HepG2 (cell line): ENCODE results near the gene DLL3. TPM values are rescaled to one million over a fixed set of nuclear protein-coding genes. Genes with fewer than 3 reads are reported as not detected.

Experiments used
- ATF1 ChIP-seq: IDR thresholded peaks from 2 replicates; pipeline ENCODE4 v1.6.1; 2016; ENCODE audit warnings: mild to moderate bottlenecking, control low read depth
- BRD4 ChIP-seq: sonication (generic); formaldehyde crosslinking; IDR thresholded peaks from 2 replicates; pipeline ENCODE4 v1.4.0; 2020; ENCODE audit warnings: missing genetic modification reagents
- CBX5 ChIP-seq: sonication (generic); formaldehyde crosslinking; IDR thresholded peaks from 2 replicates; pipeline ENCODE4 v1.4.0; 2020; ENCODE audit warnings: missing genetic modification reagents, borderline replicate concordance
- ELF3 ChIP-seq: IDR thresholded peaks from 2 replicates; pipeline ENCODE4 v1.6.1; 2016; ENCODE audit warnings: missing genetic modification reagents, missing compliant biosample characterization
- FOSL1 ChIP-seq: sonication (generic); formaldehyde crosslinking; IDR thresholded peaks from 2 replicates; pipeline ENCODE4 v1.9.0; 2021; ENCODE audit warnings: missing genetic modification reagents, borderline replicate concordance
- GLI4 ChIP-seq: sonication (generic); formaldehyde crosslinking; IDR thresholded peaks from 2 replicates; pipeline ENCODE4 v1.5.1; 2020; ENCODE audit warnings: missing genetic modification reagents, mild to moderate bottlenecking, moderate library complexity, borderline replicate concordance
- KDM4B ChIP-seq: sonication (generic); formaldehyde crosslinking; IDR thresholded peaks from 2 replicates; pipeline ENCODE4 v1.4.0; 2020; ENCODE audit warnings: missing genetic modification reagents
- KDM6A ChIP-seq: IDR thresholded peaks from 2 replicates; pipeline ENCODE4 v1.6.1; 2016; ENCODE audit warnings: low read depth
- MATR3 ChIP-seq: sonication (generic); formaldehyde crosslinking; IDR thresholded peaks from 2 replicates; pipeline ENCODE4 v1.4.0; 2020; ENCODE audit warnings: missing genetic modification reagents
- MED13 ChIP-seq: sonication (generic); formaldehyde crosslinking; IDR thresholded peaks from 2 replicates; pipeline ENCODE4 v1.5.0; 2020; ENCODE audit warnings: missing genetic modification reagents
- MTA1 ChIP-seq: sonication (generic); formaldehyde crosslinking; IDR thresholded peaks from 2 replicates; pipeline ENCODE4 v1.4.0; 2020; ENCODE audit warnings: missing genetic modification reagents, mild to moderate bottlenecking, borderline replicate concordance
- NFIC ChIP-seq: IDR thresholded peaks from 2 replicates; pipeline ENCODE4 v1.6.1; 2012; ENCODE audit warnings: mild to moderate bottlenecking, low read length, inconsistent platforms
- PCBP1 ChIP-seq: fragments of 200-400 bp; formaldehyde crosslinking; IDR thresholded peaks from 2 replicates; pipeline ENCODE4 v1.6.1; 2017; ENCODE audit warnings: mild to moderate bottlenecking, low read depth, low read length, borderline replicate concordance
- RBFOX2 ChIP-seq: fragments of 200-400 bp; formaldehyde crosslinking; IDR thresholded peaks from 2 replicates; pipeline ENCODE4 v1.6.1; 2017; ENCODE audit warnings: low read depth, mild to moderate bottlenecking, low read length
- RFXANK ChIP-seq: IDR thresholded peaks from 2 replicates; pipeline ENCODE4 v1.6.1; 2016
- RORA ChIP-seq: sonication (generic); formaldehyde crosslinking; IDR thresholded peaks from 2 replicates; pipeline ENCODE4 v1.5.0; 2020; ENCODE audit warnings: mild to moderate bottlenecking, missing genetic modification reagents, moderate library complexity
- TAF15 ChIP-seq: fragments of 200-400 bp; formaldehyde crosslinking; IDR thresholded peaks from one replicate; pipeline ENCODE4 v1.6.1; 2018; ENCODE audit warnings: mild to moderate bottlenecking, low read depth, low read length; ENCODE audit not compliant: poor library complexity, severe bottlenecking
- TCF7L2 ChIP-seq: IDR thresholded peaks from 2 replicates; pipeline ENCODE4 v1.6.1; 2011; ENCODE audit warnings: mild to moderate bottlenecking, low read depth, low read length, moderate library complexity
- ZBTB42 ChIP-seq: sonication (generic); formaldehyde crosslinking; IDR thresholded peaks from 2 replicates; pipeline ENCODE4 v1.5.0; 2020; ENCODE audit warnings: mild to moderate bottlenecking, missing genetic modification reagents
- ZNF225 ChIP-seq: sonication (generic); formaldehyde crosslinking; IDR thresholded peaks from 2 replicates; pipeline ENCODE4 v1.4.0; 2020; ENCODE audit warnings: mild to moderate bottlenecking, missing genetic modification reagents
- ZNF260 ChIP-seq: sonication (generic); formaldehyde crosslinking; IDR thresholded peaks from 2 replicates; pipeline ENCODE4 v1.4.0; 2020; ENCODE audit warnings: missing genetic modification reagents, low read depth, mild to moderate bottlenecking, borderline replicate concordance
- ZNF670 ChIP-seq: sonication (generic); formaldehyde crosslinking; IDR thresholded peaks from 2 replicates; pipeline ENCODE4 v1.8.0; 2022; ENCODE audit warnings: mild to moderate bottlenecking, missing genetic modification reagents, borderline replicate concordance
- ZNF749 ChIP-seq: sonication (generic); formaldehyde crosslinking; IDR thresholded peaks from 2 replicates; pipeline ENCODE4 v1.8.0; 2022; ENCODE audit warnings: mild to moderate bottlenecking, missing genetic modification reagents, moderate library complexity, borderline replicate concordance
- ZNF83 ChIP-seq: sonication (generic); formaldehyde crosslinking; IDR thresholded peaks from 2 replicates; pipeline ENCODE4 v1.4.0; 2020; ENCODE audit warnings: missing genetic modification reagents, mild to moderate bottlenecking, borderline replicate concordance
- ZSCAN20 ChIP-seq: sonication (generic); formaldehyde crosslinking; IDR thresholded peaks from 2 replicates; pipeline ENCODE4 v1.4.0; 2020; ENCODE audit warnings: missing genetic modification reagents, mild to moderate bottlenecking, borderline replicate concordance
- ZZZ3 ChIP-seq: sonication (generic); formaldehyde crosslinking; IDR thresholded peaks from 2 replicates; pipeline ENCODE4 v1.4.0; 2020; ENCODE audit warnings: missing genetic modification reagents, mild to moderate bottlenecking, borderline replicate concordance
- polyA plus RNA-seq, 8 experiments: library from polyadenylated mRNA; depleted of rRNA in 3 of 8; stranded (reverse) in 7 of 8; unstranded in 1 of 8; fragments of >200 nt; fragmentation: Illumina TruSeq in 4 of 8; extraction: Trizol in 4 of 8; gene quantifications; 2 replicates each; pipeline versions ENCODE4 v1.2.1 to v1.2.3, GENCODE V29; 2011 to 2016; ENCODE audit warnings: low read depth in 4 of 8, missing spikeins in 1 of 8, mixed read lengths in 1 of 8; ENCODE audit not compliant: insufficient read depth in 1 of 8
- total RNA-seq, 5 experiments: library from RNA; depleted of rRNA; stranded (reverse); fragments of >200 nt; fragmentation: Illumina TruSeq; extraction: Trizol; gene quantifications; 2 replicates each; pipeline ENCODE4 v1.2.3, GENCODE V29; 2016; ENCODE audit warnings: low read depth in 1 of 5
- TF ChIP-seq, protein P1 (sequence below): sonication (generic); formaldehyde crosslinking; IDR thresholded peaks from 2 replicates; pipeline ENCODE4 v1.5.0; 2020; ENCODE audit warnings: mild to moderate bottlenecking, missing genetic modification reagents
- TF ChIP-seq, protein P2 (sequence below): sonication (generic); formaldehyde crosslinking; IDR thresholded peaks from 2 replicates; pipeline ENCODE4 v1.5.0; 2020; ENCODE audit warnings: missing genetic modification reagents
- TF ChIP-seq, protein P3 (sequence below): sonication (generic); formaldehyde crosslinking; conservative IDR thresholded peaks from 2 replicates; pipeline ENCODE4 v1.8.1; 2023; ENCODE audit warnings: missing genetic modification reagents

DLL3 gene
- total and polyA plus RNA-seq, 2 of the 13 experiments (the other 11 are each of a cell fraction or from before 2014, with no cell fraction given), result 0.35 to 0.55 TPM

DNA sequence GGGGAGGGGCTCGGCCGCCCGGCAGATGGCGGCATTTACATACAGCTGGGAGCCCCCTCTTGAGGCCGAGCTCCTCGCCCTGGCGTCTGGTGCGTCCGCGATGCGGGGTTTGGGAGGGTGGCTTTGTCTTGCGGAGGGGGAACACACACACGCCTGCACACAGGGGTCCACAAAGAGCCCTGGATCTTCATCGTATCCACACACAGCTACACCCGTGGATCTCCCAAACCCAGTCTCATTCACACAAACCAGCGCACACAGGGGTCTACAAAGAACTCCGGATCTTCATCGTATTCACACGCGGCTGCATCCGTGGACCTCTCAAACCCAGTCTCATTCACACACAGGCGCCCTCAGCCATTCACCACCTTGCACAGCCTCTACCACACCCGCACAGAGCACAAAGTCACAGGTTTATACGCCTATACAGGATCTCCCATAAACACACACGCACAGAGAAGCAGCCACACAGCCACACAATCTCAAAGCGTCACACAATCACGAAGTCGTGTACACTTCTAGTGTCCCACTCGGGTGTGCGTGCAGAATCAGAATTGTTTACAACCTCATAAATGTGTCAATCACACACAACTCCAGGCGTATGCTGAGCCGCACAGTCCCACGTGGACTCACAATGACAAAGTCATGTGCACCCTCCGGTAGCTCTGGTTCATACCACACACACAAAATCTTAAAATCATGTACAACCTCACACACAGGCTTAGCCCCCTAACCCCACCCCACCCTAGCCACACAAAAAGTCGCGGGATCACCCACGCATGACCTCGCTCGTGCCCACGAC is 550 bp upstream of the DLL3 start (continued):
- TF ChIP-seq, protein P1, sequence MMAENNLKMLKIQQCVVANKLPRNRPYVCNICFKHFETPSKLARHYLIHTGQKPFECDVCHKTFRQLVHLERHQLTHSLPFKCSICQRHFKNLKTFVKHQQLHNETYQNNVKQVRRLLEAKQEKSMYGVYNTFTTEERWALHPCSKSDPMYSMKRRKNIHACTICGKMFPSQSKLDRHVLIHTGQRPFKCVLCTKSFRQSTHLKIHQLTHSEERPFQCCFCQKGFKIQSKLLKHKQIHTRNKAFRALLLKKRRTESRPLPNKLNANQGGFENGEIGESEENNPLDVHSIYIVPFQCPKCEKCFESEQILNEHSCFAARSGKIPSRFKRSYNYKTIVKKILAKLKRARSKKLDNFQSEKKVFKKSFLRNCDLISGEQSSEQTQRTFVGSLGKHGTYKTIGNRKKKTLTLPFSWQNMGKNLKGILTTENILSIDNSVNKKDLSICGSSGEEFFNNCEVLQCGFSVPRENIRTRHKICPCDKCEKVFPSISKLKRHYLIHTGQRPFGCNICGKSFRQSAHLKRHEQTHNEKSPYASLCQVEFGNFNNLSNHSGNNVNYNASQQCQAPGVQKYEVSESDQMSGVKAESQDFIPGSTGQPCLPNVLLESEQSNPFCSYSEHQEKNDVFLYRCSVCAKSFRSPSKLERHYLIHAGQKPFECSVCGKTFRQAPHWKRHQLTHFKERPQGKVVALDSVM (CRISPR knock-in tag), result no peak
- TF ChIP-seq RORA (CRISPR knock-in tag) (no peak), TCF7L2 (no peak), MTA1 (CRISPR knock-in tag) (no peak), ZNF225 (CRISPR knock-in tag) (no peak), RBFOX2 (no peak), NFIC (no peak), MED13 (CRISPR knock-in tag) (no peak), KDM4B (CRISPR knock-in tag) (no peak), MATR3 (CRISPR knock-in tag) (no peak), BRD4 (no peak), ATF1 (no peak), ZNF670 (CRISPR knock-in tag) (no peak), RFXANK (CRISPR knock-in tag) (no peak), ZBTB42 (CRISPR knock-in tag) (no peak), ELF3 (CRISPR knock-in tag) (no peak), ZNF749 (no peak), KDM6A (CRISPR knock-in tag) (no peak), ZZZ3 (no peak), ZSCAN20 (CRISPR knock-in tag) (no peak), TAF15 (no peak), CBX5 (CRISPR knock-in tag) (no peak), PCBP1 (no peak), ZNF83 (no peak), GLI4 (CRISPR knock-in tag) (no peak), ZNF260 (CRISPR knock-in tag) (no peak), FOSL1 (CRISPR knock-in tag) (no peak)
- TF ChIP-seq, protein P2, sequence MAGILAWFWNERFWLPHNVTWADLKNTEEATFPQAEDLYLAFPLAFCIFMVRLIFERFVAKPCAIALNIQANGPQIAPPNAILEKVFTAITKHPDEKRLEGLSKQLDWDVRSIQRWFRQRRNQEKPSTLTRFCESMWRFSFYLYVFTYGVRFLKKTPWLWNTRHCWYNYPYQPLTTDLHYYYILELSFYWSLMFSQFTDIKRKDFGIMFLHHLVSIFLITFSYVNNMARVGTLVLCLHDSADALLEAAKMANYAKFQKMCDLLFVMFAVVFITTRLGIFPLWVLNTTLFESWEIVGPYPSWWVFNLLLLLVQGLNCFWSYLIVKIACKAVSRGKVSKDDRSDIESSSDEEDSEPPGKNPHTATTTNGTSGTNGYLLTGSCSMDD (CRISPR knock-in tag), result no peak
- TF ChIP-seq, protein P3, sequence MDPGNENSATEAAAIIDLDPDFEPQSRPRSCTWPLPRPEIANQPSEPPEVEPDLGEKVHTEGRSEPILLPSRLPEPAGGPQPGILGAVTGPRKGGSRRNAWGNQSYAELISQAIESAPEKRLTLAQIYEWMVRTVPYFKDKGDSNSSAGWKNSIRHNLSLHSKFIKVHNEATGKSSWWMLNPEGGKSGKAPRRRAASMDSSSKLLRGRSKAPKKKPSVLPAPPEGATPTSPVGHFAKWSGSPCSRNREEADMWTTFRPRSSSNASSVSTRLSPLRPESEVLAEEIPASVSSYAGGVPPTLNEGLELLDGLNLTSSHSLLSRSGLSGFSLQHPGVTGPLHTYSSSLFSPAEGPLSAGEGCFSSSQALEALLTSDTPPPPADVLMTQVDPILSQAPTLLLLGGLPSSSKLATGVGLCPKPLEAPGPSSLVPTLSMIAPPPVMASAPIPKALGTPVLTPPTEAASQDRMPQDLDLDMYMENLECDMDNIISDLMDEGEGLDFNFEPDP (CRISPR knock-in tag), result no peak
